ENCODE results near the gene DUOXA2. TPM values are rescaled to one million over a fixed set of nuclear protein-coding genes. Genes with fewer than 3 reads are reported as not detected.
"Not testable (repeated sequence)": the region's sequence is repeated elsewhere in the genome, so short reads cannot be mapped to it uniquely, and the experiment has no call there.

Gene DUOXA2
- polyA plus RNA-seq, 1 donor: not detected

- Histone ChIP-seq H3K27ac (ENCODE audit: low read length) (no peak overlapping the region), H3K27me3 (ENCODE audit: control insufficient read depth, insufficient read depth, low read length) (peaks cover 20% of the 10 kb centered on the region), H3K4me1 (ENCODE audit: control insufficient read depth, insufficient read depth, low read length) (no peaks in the 10 kb centered on the region), H3K4me3 (ENCODE audit: low read length) (no peak overlapping the region), H3K36me3 (ENCODE audit: control insufficient read depth, insufficient read depth, low read length) (no peaks in the 10 kb centered on the region), H3K9me3 (ENCODE audit: control insufficient read depth, low read depth, low read length) (no peaks in the 10 kb centered on the region)
- no CpG with 5 or more reads among the region's 11 CpGs for WGBS (ENCODE audit: insufficient coverage, low lambda C conversion rate)
- no peak for DNase-seq
Observed at GRCh38 chr15:45095661-45096060, 18.5 kb upstream of the DUOXA2 start.

GRCh38 chr15:45097466-45097865 is 16.7 kb upstream of the DUOXA2 start:
- no peak overlapping the region for H3K27ac ChIP-seq (ENCODE audit: low read length)
- WGBS (ENCODE audit: insufficient coverage, low lambda C conversion rate): no CpG with 5 or more reads among the region's 7 CpGs
- no peaks in the 10 kb centered on the region for H3K36me3 ChIP-seq (ENCODE audit: control insufficient read depth, insufficient read depth, low read length)
- no peaks in the 10 kb centered on the region for H3K4me1 ChIP-seq (ENCODE audit: control insufficient read depth, insufficient read depth, low read length)
- peaks cover 14% of the 10 kb centered on the region for H3K27me3 ChIP-seq (ENCODE audit: control insufficient read depth, insufficient read depth, low read length)
- DNase-seq: no peak
- H3K4me3 ChIP-seq (ENCODE audit: low read length): no peak overlapping the region
- H3K9me3 ChIP-seq (ENCODE audit: control insufficient read depth, low read depth, low read length): no peaks in the 10 kb centered on the region

DNA sequence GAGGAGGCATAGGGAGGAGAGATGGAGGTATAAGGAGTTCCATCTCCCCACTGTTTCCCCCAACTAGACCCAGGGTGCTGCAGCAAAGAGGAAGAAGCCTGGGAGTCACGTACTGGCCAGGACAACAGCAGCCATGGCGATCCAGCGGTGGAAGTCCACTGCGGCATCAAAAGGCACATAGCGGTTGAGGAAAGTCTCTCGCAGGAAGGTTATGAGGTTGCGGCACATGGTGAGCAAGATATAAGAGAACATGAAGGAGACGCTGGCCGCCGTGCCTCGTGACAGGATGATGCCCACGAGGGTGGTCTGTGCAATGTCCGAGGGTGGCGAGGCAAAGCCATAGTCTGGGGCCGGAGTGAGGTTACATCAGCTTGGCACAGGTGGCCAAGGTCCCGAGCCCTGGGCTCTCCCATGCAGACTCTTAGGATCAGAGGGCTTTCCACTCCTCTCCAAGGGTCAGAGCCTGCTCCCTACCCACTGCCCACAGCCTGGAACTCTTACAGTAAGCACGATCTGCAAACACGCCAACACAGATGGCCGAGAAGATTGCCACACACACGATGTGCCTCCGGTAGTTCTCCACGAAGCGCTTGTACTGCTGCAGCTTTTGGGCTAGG is 14.5 kb upstream of the DUOXA2 start:
- Histone ChIP-seq H3K4me1 (ENCODE audit: control insufficient read depth, insufficient read depth, low read length) (no peaks in the 10 kb centered on the region), H3K4me3 (ENCODE audit: low read length) (no peak overlapping the region), H3K36me3 (ENCODE audit: control insufficient read depth, insufficient read depth, low read length) (no peaks in the 10 kb centered on the region), H3K27me3 (ENCODE audit: control insufficient read depth, insufficient read depth, low read length) (peaks cover 9% of the 10 kb centered on the region), H3K9me3 (ENCODE audit: control insufficient read depth, low read depth, low read length) (no peaks in the 10 kb centered on the region), H3K27ac (ENCODE audit: low read length) (no peak overlapping the region)
- DNase-seq: no peak
- no CpG with 5 or more reads among the region's 23 CpGs for WGBS (ENCODE audit: insufficient coverage, low lambda C conversion rate)

- WGBS (ENCODE audit: insufficient coverage, low lambda C conversion rate): no CpG with 5 or more reads among the region's 7 CpGs
- Histone ChIP-seq H3K4me3 (ENCODE audit: low read length) (no peak overlapping the region), H3K27me3 (ENCODE audit: control insufficient read depth, insufficient read depth, low read length) (peaks cover 16% of the 10 kb centered on the region), H3K27ac (ENCODE audit: low read length) (no peak overlapping the region), H3K36me3 (ENCODE audit: control insufficient read depth, insufficient read depth, low read length) (no peaks in the 10 kb centered on the region), H3K4me1 (ENCODE audit: control insufficient read depth, insufficient read depth, low read length) (no peaks in the 10 kb centered on the region), H3K9me3 (ENCODE audit: control insufficient read depth, low read depth, low read length) (no peaks in the 10 kb centered on the region)
- no peak for DNase-seq
Observed at GRCh38 chr15:45100884-45101625, 13.1 kb upstream of the DUOXA2 start.

GRCh38 chr15:45101749-45102148 is 12.4 kb upstream of the DUOXA2 start:
- Histone ChIP-seq H3K27me3 (ENCODE audit: control insufficient read depth, insufficient read depth, low read length) (peaks cover 23% of the 10 kb centered on the region), H3K9me3 (ENCODE audit: control insufficient read depth, low read depth, low read length) (no peaks in the 10 kb centered on the region), H3K4me3 (ENCODE audit: low read length) (no peak overlapping the region), H3K4me1 (ENCODE audit: control insufficient read depth, insufficient read depth, low read length) (no peaks in the 10 kb centered on the region), H3K36me3 (ENCODE audit: control insufficient read depth, insufficient read depth, low read length) (no peaks in the 10 kb centered on the region), H3K27ac (ENCODE audit: low read length) (no peak overlapping the region)
- no CpG with 5 or more reads among the region's 12 CpGs for WGBS (ENCODE audit: insufficient coverage, low lambda C conversion rate)
- no peak for DNase-seq

DNA sequence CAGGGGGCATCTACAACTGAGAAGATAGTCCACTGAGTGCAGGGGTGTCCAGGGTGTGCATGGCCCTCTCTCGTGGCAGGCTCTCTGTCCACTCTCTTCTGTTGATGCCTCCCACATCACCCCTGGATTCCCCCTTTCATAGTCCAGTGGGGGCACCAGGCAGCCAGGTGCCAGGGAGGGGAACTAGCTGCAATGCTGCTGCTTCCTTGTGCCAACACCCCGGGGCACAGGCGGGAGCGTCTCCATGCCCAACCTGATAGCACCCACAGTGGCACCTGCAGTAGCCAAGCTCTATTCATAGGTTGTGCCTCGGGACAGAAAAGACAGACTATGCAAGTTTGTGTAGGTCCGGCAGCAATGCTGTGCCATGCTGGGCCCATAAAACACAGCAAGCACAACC is 11.9 kb upstream of the DUOXA2 start:
- Histone ChIP-seq H3K36me3 (ENCODE audit: control insufficient read depth, insufficient read depth, low read length) (no peaks in the 10 kb centered on the region), H3K4me1 (ENCODE audit: control insufficient read depth, insufficient read depth, low read length) (no peaks in the 10 kb centered on the region), H3K9me3 (ENCODE audit: control insufficient read depth, low read depth, low read length) (no peaks in the 10 kb centered on the region), H3K4me3 (ENCODE audit: low read length) (no peak overlapping the region), H3K27me3 (ENCODE audit: control insufficient read depth, insufficient read depth, low read length) (peaks cover 27% of the 10 kb centered on the region), H3K27ac (ENCODE audit: low read length) (no peak overlapping the region)
- WGBS (ENCODE audit: insufficient coverage, low lambda C conversion rate): no CpG with 5 or more reads among the region's 6 CpGs
- no peak for DNase-seq

- H3K9me3 ChIP-seq (ENCODE audit: control insufficient read depth, low read depth, low read length); H3K4me3 ChIP-seq (ENCODE audit: low read length); H3K36me3 ChIP-seq (ENCODE audit: control insufficient read depth, insufficient read depth, low read length); H3K27ac ChIP-seq (ENCODE audit: low read length); H3K4me1 ChIP-seq (ENCODE audit: control insufficient read depth, insufficient read depth, low read length); DNase-seq: not testable (repeated sequence)
- no CpG with 5 or more reads among the region's 9 CpGs for WGBS (ENCODE audit: insufficient coverage, low lambda C conversion rate)
- H3K27me3 ChIP-seq (ENCODE audit: control insufficient read depth, insufficient read depth, low read length): peaks cover 40% of the 10 kb centered on the region
Observed at GRCh38 chr15:45104170-45104569, 10.0 kb upstream of the DUOXA2 start.

- Histone ChIP-seq H3K4me3 (ENCODE audit: low read length) (no peak overlapping the region), H3K36me3 (ENCODE audit: control insufficient read depth, insufficient read depth, low read length) (no peaks in the 10 kb centered on the region), H3K27ac (ENCODE audit: low read length) (no peak overlapping the region), H3K4me1 (ENCODE audit: control insufficient read depth, insufficient read depth, low read length) (no peaks in the 10 kb centered on the region), H3K9me3 (ENCODE audit: control insufficient read depth, low read depth, low read length) (no peaks in the 10 kb centered on the region), H3K27me3 (ENCODE audit: control insufficient read depth, insufficient read depth, low read length) (peaks cover 54% of the 10 kb centered on the region)
- no peak for DNase-seq
- WGBS (ENCODE audit: insufficient coverage, low lambda C conversion rate): no CpG with 5 or more reads among the region's 11 CpGs
Observed at GRCh38 chr15:45105586-45105985, 8.5 kb upstream of the DUOXA2 start.

DNA sequence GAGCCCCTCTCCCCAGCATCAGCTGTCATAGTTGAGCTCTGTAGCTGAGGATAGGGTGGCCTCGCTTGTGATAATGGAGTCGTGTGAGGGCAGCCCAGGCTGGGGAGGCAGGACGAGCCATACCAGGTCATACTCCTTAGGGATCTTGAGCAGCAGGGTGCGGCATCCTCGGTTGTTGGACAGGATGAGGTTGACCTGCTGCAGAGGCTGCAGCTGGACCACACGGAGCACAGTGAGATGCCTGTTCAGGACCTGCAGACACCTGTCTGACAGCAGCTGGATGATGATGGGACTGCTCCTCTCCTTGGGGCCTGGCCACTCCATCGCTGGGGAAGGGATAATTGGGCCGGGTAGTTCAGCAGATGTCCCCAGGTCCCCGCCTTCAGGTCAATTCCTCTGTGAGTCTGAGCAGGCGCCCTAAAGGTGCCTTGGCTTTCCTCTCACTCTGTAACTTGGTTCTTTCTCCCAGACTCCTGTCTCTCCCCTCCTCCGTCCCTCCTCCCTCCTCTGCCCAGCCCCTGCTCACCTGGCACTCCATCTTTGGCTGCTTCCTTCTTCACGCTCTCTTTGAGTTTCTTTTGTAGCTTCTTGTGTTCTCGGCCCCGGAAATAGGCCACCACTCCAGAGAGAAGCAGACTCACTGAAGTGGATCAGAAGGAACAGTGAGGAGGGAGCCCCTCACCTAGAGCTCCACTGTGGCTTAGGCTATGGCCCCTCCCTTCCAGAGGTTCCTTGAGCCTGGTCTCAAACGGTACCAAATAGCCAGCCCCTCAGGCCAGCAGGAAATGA is 7.9 kb upstream of the DUOXA2 start:
- no peak for DNase-seq
- Histone ChIP-seq H3K27me3 (ENCODE audit: control insufficient read depth, insufficient read depth, low read length) (peaks cover 54% of the 10 kb centered on the region), H3K36me3 (ENCODE audit: control insufficient read depth, insufficient read depth, low read length) (no peaks in the 10 kb centered on the region), H3K4me3 (ENCODE audit: low read length) (no peak overlapping the region), H3K27ac (ENCODE audit: low read length) (no peak overlapping the region), H3K4me1 (ENCODE audit: control insufficient read depth, insufficient read depth, low read length) (no peaks in the 10 kb centered on the region), H3K9me3 (ENCODE audit: control insufficient read depth, low read depth, low read length) (no peaks in the 10 kb centered on the region)
- WGBS (ENCODE audit: insufficient coverage, low lambda C conversion rate): no CpG with 5 or more reads among the region's 15 CpGs

DNA sequence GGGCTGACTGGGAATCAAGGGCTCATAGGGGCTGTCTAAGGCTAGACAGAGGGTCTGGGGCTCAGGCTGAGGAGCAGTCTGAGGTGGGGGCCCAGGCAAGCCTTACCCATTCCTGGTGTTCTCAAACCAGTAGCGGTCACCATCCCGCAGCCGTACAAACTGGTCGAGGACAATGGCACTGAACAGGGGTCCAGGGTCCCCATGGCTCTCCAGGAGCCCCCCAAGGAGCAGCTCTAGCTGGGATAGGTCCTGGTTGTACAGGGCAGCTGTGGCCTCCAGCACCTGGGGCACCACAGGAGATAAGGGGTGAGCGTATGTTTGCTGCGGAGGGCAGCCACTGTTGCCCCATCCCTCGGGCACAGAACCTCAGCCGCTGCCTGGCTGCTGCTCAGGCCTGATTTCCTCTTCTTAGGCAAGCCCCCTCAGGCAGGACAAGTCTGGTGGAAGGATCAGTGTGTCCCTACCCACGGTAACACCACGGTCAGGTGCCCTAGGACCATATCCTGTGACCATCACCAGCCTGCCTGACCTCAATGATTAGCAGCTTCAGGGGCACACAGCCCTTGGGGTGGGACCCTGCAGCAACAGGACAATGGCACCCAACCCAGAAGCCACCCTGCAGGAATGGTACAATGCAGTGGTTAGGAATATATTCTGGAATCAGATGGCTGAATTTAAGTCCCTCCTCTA is 6.0 kb upstream of the DUOXA2 start:
- H3K27ac ChIP-seq (ENCODE audit: low read length): no peak overlapping the region
- no peak overlapping the region for H3K4me3 ChIP-seq (ENCODE audit: low read length)
- H3K27me3 ChIP-seq (ENCODE audit: control insufficient read depth, insufficient read depth, low read length): peaks cover 69% of the 10 kb centered on the region
- no peaks in the 10 kb centered on the region for H3K36me3 ChIP-seq (ENCODE audit: control insufficient read depth, insufficient read depth, low read length)
- H3K4me1 ChIP-seq (ENCODE audit: control insufficient read depth, insufficient read depth, low read length): peaks cover 9% of the 10 kb centered on the region
- no CpG with 5 or more reads among the region's 10 CpGs for WGBS (ENCODE audit: insufficient coverage, low lambda C conversion rate)
- peaks cover 8% of the 10 kb centered on the region for H3K9me3 ChIP-seq (ENCODE audit: control insufficient read depth, low read depth, low read length)
- DNase-seq: no peak
